HEK293T (cell line): ENCODE data around the gene CLDN1.
"Not testable (repeated sequence)": the region's sequence is repeated elsewhere in the genome, so short reads cannot be mapped to it uniquely, and the experiment has no call there.

Experiments
- CTCF ChIA-PET: fragments of 350-600 bp; formaldehyde crosslinking; extraction: SDS; loops from one replicate; lab custom pipeline; 2021; ENCODE audit warnings: antibody characterized with exemption, inconsistent platforms; lab: Yijun Ruan, JAX
- POLR2A ChIA-PET: fragments of 350-600 bp; formaldehyde crosslinking; extraction: SDS; loops from one replicate; lab custom pipeline; 2020; ENCODE audit warnings: antibody characterized with exemption, inconsistent platforms; lab: Yijun Ruan, JAX
- DNase-seq: peaks from one replicate; pipeline ENCODE4 v3.0.0; 2012; ENCODE audit warnings: mixed read lengths; ENCODE audit errors: extremely low spot score
- ARNT ChIP-seq: fragments of 450-650 bp; IDR thresholded peaks from 2 replicates; pipeline ENCODE4 v1.6.1; 2017; ENCODE audit warnings: mild to moderate bottlenecking
- BHLHE40 ChIP-seq: fragments of 450-650 bp; IDR thresholded peaks from 2 replicates; pipeline ENCODE4 v1.6.1; 2016; ENCODE audit warnings: mild to moderate bottlenecking, moderate library complexity, borderline replicate concordance
- CTBP1 ChIP-seq: fragments of 450-650 bp; IDR thresholded peaks from 2 replicates; pipeline ENCODE4 v1.6.1; 2016; ENCODE audit warnings: borderline replicate concordance
- ELF4 ChIP-seq: fragments of 450-650 bp; IDR thresholded peaks from 2 replicates; pipeline ENCODE4 v1.6.1; 2017; ENCODE audit warnings: antibody characterized with exemption
- FOXA1 ChIP-seq: fragments of 450-650 bp; IDR thresholded peaks from 2 replicates; pipeline ENCODE4 v1.6.1; 2016; ENCODE audit warnings: mild to moderate bottlenecking
- FOXK2 ChIP-seq: fragments of 450-650 bp; IDR thresholded peaks from 2 replicates; pipeline ENCODE4 v1.6.1; 2016; ENCODE audit warnings: mild to moderate bottlenecking
- FOXM1 ChIP-seq: fragments of 450-650 bp; IDR thresholded peaks from 2 replicates; pipeline ENCODE4 v1.6.1; 2017; ENCODE audit warnings: mild to moderate bottlenecking, borderline replicate concordance
- HDGF ChIP-seq: fragments of 450-650 bp; IDR thresholded peaks from 2 replicates; pipeline ENCODE4 v1.6.1; 2017; ENCODE audit warnings: antibody characterized with exemption, borderline replicate concordance
- L3MBTL2 ChIP-seq: fragments of 450-650 bp; conservative IDR thresholded peaks from 2 replicates; pipeline ENCODE4 v1.6.1; 2016; ENCODE audit warnings: mild to moderate bottlenecking
- LEF1 ChIP-seq: fragments of 450-650 bp; IDR thresholded peaks from 2 replicates; pipeline ENCODE4 v1.6.1; 2017; ENCODE audit warnings: mild to moderate bottlenecking, borderline replicate concordance
- NFRKB ChIP-seq: fragments of 450-650 bp; IDR thresholded peaks from 2 replicates; pipeline ENCODE4 v1.6.1; 2016; ENCODE audit warnings: mild to moderate bottlenecking, moderate library complexity
- SP1 ChIP-seq: fragments of 450-650 bp; IDR thresholded peaks from 2 replicates; pipeline ENCODE4 v1.6.1; 2017
- SUZ12 ChIP-seq: fragments of 450-650 bp; IDR thresholded peaks from 2 replicates; pipeline ENCODE4 v1.6.1; 2016; ENCODE audit warnings: mild to moderate bottlenecking
- TARDBP ChIP-seq: fragments of 450-650 bp; IDR thresholded peaks from 2 replicates; pipeline ENCODE4 v1.6.1; 2016
- ZNF384 ChIP-seq: fragments of 450-650 bp; IDR thresholded peaks from 2 replicates; pipeline ENCODE4 v1.6.1; 2016
- TF ChIP-seq, protein P1 (sequence below): fragments of 450-650 bp; IDR thresholded peaks from 2 replicates; pipeline ENCODE4 v1.6.1; 2016

CLDN1 gene

DNA sequence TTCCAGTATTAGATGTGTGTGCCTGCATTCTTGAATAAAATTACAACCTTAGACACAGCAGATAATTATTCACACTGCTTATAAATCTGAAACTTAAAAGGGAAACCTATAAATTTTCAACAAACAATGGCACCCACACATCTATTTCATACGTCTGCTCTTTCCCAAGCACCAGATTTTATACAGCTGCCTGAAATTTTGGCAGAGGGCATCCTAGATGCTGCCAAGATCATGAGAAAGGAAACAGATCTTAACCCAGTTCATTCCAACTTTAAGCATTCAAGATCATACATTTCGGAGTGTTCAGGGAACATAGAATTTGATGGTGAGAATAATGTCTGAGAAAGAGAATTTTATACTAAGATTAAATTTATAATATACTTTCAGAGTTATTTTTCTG, 53.1 kb downstream of the CLDN1 start:
- no peak for TF ChIP-seq SP1
- no peak for TF ChIP-seq FOXA1
- no peak for TF ChIP-seq TARDBP
- no peak for TF ChIP-seq CTBP1
- TF ChIP-seq FOXM1: no peak
- no peak for TF ChIP-seq LEF1
- no peak for TF ChIP-seq NFRKB
- no peak for TF ChIP-seq SUZ12
- TF ChIP-seq ZNF384: no peak
- no peak for TF ChIP-seq ELF4
- TF ChIP-seq L3MBTL2: no peak
- CTCF ChIA-PET: no interaction called here
- POLR2A ChIA-PET: no interaction called here
- no peak for DNase-seq

DNA sequence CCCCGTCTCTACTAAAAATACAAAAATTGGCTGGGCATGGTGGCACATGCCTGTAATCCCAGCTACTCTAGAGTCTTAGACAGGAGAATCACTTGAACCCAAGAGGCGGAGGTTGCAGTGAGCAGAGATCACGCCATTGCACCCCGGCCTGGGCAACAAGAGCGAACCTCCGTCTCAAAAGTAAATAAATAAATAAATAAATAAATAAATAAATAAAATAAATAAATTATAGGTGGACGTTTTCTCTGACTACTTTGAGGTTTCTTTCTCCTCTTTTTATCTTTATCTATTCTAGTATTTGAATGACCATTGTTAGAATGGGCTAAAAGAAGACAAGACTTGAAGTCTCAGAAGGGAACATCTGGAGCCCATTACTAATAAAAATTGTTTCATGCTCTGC, 54.8 kb downstream of the CLDN1 start:
- CTCF ChIA-PET, POLR2A ChIA-PET, DNase-seq: not testable (repeated sequence)

DNA sequence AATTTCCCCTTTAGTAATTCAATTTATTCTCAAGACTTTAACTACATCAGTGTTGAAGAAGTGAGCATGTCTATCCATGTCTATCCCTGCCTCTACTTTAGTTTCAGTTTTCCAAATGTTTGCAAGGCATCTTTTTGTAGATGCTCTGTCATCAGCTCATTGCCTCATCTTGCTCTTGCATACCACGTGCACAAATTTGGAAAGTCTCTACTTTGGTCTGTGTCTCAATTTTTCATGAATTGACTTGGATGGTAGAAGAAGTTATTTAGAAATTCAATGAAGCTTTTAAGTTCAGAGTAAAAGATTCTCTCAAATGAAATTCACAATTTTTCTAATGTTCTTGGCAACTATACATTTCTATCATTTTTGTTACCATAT, 55.3 kb downstream of the CLDN1 start:
- ChIA-PET POLR2A (no interaction called here), CTCF (no interaction called here)
- DNase-seq: no peak
- no peak for TF ChIP-seq ARNT
- no peak for TF ChIP-seq SUZ12

DNA sequence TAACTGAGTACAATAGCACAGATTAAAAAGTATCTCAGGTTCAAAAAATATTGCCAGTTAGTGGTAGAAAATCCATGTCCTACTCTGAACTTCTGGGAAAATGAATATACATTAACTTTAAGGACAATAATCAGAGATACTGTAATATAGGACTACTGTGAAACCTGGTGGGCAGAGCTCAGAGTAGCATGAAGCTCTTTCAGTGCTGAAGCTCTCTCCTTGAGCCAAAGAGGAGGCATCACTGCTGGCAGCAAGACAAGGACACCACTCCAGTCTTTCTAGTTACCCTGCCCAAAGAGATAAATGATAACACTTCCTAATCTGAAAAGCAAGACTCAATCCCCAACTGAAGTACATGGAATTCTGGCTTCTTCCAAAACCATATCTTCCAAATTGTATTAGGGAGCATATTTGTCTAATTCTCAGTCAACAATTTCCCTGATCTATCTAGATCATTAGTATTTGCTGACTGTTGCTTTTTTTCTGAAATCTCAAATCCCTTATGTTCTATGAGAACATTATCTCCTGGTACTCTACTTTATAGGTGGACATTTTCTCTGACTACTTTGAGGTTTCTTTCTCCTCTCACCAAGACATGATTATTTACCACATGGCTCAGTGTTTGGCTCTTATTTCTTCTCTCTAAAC, 55.9 kb downstream of the CLDN1 start:
- ChIA-PET POLR2A (no interaction called here), CTCF (no interaction called here)
- no peak for DNase-seq
- no peak for TF ChIP-seq L3MBTL2
- TF ChIP-seq FOXM1: no peak
- TF ChIP-seq CTBP1: no peak
- TF ChIP-seq SP1: no peak
- TF ChIP-seq HDGF: no peak
- no peak for TF ChIP-seq LEF1
- no peak for TF ChIP-seq ARNT
- no peak for TF ChIP-seq SUZ12
- TF ChIP-seq FOXA1: no peak
- TF ChIP-seq ELF4: no peak
- no peak for TF ChIP-seq BHLHE40
- TF ChIP-seq ZNF384: no peak
- no peak for TF ChIP-seq NFRKB
- no peak for TF ChIP-seq FOXK2
- TF ChIP-seq, protein P1, sequence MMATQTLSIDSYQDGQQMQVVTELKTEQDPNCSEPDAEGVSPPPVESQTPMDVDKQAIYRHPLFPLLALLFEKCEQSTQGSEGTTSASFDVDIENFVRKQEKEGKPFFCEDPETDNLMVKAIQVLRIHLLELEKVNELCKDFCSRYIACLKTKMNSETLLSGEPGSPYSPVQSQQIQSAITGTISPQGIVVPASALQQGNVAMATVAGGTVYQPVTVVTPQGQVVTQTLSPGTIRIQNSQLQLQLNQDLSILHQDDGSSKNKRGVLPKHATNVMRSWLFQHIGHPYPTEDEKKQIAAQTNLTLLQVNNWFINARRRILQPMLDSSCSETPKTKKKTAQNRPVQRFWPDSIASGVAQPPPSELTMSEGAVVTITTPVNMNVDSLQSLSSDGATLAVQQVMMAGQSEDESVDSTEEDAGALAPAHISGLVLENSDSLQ: no peak
- no peak for TF ChIP-seq TARDBP

DNA sequence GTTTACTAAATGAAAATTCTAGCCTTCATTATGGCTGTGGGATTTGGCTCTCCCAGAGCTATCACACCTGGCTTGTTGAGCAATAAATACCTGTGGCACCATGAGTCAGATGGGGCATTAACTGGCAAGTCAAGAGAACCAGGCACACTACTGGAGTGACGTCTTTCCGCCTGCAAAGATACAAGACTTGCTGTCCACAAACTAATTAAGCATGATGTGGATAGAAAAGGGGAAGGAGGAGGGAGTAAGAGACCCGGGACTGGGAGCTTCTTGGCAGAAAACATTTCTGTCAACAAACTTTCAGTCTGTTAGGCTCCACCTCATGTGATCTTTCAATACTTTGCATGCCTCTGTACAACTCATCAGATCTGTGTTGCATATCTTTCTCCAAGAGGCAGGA, 56.5 kb downstream of the CLDN1 start:
- ChIA-PET CTCF (no interaction called here), POLR2A (no interaction called here)
- DNase-seq: no peak
- no peak for TF ChIP-seq FOXA1
- no peak for TF ChIP-seq LEF1
- no peak for TF ChIP-seq CTBP1
- no peak for TF ChIP-seq FOXK2
- TF ChIP-seq SUZ12: no peak
- TF ChIP-seq TARDBP: no peak
- TF ChIP-seq ARNT: no peak
- TF ChIP-seq NFRKB: no peak
- TF ChIP-seq, protein P1: no peak
- TF ChIP-seq SP1: no peak
- TF ChIP-seq FOXM1: no peak
- no peak for TF ChIP-seq BHLHE40
- TF ChIP-seq L3MBTL2: no peak
- no peak for TF ChIP-seq ZNF384
- TF ChIP-seq ELF4: no peak
- no peak for TF ChIP-seq HDGF

DNA sequence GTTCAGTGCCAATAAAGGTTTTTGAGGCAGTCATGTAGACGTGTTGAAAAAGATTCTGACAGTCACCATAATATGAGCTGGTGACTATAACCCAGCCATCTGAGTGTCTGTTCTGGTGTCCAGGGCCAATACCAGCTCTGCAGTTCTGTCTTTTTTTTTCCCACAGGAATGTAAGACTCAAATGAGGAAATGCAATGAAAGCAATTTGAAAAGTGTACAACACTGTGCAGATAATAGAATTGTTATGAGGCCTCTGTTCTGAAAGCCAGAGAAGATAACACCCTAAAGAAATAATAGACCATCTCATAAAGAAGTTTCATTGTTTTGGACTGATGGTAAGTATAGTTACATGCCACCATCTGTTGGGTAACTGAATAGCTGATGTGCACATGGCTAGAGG, 57.1 kb downstream of the CLDN1 start:
- ChIA-PET CTCF (no interaction called here), POLR2A (no interaction called here)
- no peak for DNase-seq
- TF ChIP-seq BHLHE40: no peak
- no peak for TF ChIP-seq ZNF384
- no peak for TF ChIP-seq LEF1
- TF ChIP-seq HDGF: no peak
- TF ChIP-seq L3MBTL2: no peak

DNA sequence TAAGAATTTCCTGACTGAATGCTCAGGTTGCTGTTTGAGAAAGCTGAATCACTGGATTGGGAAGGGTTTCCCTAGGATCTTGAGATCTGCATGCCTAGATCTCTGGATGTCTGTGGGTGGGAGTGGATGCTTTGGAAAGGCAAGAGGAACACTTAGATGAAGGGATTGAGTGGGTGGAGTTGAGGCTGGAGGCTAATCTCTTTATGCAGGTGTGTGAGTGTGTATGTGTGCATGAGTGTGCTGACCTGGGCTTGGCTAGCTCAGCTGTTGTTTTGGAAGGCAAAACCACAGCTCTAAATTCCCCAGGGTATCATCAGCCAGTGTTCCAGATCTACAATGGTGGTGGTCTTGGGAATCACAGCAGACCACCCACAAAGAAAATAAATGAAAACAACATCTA, 60.5 kb downstream of the CLDN1 start:
- TF ChIP-seq FOXK2: no peak
- TF ChIP-seq L3MBTL2: no peak
- TF ChIP-seq LEF1: no peak
- no peak for TF ChIP-seq SUZ12
- no peak for TF ChIP-seq NFRKB
- TF ChIP-seq SP1: no peak
- TF ChIP-seq, protein P1: no peak
- no peak for TF ChIP-seq ELF4
- no peak for TF ChIP-seq FOXM1
- no peak for TF ChIP-seq FOXA1
- no peak for TF ChIP-seq HDGF
- no peak for TF ChIP-seq BHLHE40
- no peak for TF ChIP-seq ZNF384
- no peak for TF ChIP-seq TARDBP
- TF ChIP-seq ARNT: no peak
- no peak for TF ChIP-seq CTBP1
- CTCF ChIA-PET: no interaction called here
- POLR2A ChIA-PET: no interaction called here
- no peak for DNase-seq
